Islet of Langerhans (tissue), 1 donor: Measurements from ENCODE around the gene GALNT15.

ENCODE experiments used
- FAIRE-seq: peaks from one replicate; lab custom pipeline; 2011; peaks lifted over from hg19 to GRCh38; lab: Jason Lieb, UNC

Gene GALNT15

DNA sequence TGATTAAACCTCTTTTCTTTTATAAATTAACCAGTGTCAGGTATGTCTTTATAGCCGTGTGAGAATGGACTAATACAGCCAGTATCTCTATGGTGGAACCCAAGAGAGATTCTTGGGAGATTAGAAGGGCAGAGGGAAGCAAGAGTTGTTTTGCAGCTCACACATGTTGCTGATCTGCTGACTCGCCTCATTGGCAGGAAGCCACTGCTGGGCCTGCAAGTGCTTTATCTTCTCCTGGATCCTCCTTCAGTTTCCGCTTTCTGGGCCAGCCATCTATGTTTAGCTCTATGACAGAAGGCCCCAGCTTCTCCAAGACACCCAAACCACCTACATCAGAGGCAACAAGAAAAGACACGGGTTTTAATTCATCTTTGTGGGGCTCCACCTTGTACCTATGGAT is 23.4 kb upstream of the GALNT15 start:
- no peak for FAIRE-seq

GRCh38 chr3:16168211-16168610 is 6.3 kb upstream of the GALNT15 start:
- FAIRE-seq, result no peak

DNA sequence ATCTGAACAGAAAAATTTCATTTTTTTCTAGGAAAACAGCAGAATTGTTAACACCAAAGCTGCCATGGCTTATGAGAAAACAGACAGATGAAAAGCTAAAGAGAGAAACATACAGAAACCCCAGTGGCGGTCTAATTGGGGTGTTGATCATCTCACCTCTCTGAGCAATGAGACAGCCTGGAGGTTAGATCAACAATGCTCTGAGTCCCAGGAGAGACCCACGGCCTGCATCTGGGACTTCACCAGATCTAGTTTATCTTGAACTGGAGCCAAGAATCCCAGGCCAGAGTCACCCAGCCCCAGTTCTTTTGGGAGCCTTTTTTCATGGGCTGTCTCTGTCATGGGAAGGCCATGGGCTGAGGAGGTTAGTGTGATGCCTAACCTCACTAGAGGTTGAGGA is 3.5 kb upstream of the GALNT15 start:
- FAIRE-seq, result no peak

- FAIRE-seq, result no peak
Observed at GRCh38 chr3:16171825-16172224, 2.7 kb upstream of the GALNT15 start.

- FAIRE-seq, result no peak
Observed at GRCh38 chr3:16173283-16174025, 1.0 kb upstream of the GALNT15 start.

GRCh38 chr3:16174026-16174355 is 489 bp upstream of the GALNT15 start:
- FAIRE-seq, result no peak

DNA sequence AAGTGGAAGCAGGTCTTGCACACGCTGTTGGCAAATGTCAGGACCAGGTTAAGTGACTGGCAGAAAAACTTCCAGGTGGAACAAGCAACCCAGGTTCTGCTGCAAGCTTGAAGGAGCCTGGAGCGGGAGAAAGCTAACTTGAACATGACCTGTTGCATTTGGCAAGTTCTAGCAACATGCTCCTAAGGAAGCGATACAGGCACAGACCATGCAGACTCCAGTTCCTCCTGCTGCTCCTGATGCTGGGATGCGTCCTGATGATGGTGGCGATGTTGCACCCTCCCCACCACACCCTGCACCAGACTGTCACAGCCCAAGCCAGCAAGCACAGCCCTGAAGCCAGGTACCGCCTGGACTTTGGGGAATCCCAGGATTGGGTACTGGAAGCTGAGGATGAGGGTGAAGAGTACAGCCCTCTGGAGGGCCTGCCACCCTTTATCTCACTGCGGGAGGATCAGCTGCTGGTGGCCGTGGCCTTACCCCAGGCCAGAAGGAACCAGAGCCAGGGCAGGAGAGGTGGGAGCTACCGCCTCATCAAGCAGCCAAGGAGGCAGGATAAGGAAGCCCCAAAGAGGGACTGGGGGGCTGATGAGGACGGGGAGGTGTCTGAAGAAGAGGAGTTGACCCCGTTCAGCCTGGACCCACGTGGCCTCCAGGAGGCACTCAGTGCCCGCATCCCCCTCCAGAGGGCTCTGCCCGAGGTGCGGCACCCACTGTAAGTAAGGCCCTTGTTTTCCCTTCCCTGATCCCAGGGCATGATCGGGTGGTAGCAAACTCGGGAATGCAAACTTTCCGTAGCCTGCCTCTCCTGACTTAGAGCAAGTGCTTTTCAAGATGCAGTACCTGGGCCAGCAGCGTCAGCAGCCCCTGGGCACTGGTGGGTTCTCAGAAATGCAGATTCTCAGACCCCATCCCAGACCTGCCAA is 759 bp downstream of the GALNT15 start:
- FAIRE-seq, result no peak

GRCh38 chr3:16176391-16177030 is 2.0 kb downstream of the GALNT15 start:
- no peak for FAIRE-seq

DNA sequence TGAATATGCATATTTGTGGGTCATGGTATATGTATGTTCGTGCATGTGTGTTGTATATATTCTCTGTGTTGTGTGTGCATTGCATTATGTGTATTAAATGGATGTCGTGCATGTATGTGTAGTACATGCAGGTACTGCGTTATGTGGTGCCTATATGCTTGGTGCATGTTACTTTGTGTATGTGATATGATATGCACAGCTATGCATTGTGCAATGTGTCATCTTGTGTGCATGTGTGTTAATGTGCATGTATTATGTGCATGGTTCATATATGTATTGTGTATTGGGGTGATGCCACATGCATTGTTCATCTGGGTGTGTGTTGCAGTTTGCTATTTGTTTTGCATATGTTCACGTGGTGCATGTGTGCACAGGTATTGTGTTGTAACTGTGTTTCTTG is 2.9 kb downstream of the GALNT15 start:
- no peak for FAIRE-seq

DNA sequence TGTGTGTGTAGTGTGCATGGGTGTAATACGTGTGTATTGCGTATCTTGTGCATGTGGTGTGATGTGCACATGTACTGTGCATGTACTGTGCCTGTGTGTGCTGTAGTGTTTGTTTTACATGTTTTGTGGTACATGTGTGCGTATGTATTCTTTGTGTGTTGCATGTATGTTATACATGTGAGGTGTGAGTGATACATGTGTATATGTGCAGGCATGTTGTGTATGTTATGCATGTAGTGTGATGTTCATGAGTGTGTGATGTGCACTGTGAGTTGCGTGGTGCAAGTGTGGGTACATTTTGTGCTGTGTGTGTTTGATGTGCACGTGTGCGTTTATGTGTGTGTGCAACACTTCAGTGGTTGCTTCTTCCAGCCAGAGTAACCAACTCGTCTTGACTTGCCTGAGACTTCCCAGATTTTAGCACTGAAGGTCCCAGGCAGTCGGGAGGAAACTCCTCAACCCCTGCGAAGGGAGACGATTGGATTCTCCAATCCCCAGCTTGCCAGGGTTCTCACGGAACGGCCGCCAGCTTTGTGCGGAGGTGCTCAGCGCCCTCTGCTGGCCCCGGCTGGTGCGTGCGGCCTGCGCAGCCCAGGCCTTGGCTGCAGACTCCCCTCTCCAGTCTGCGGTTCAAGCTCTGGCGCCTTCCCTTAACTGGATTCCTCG is 3.6 kb downstream of the GALNT15 start:
- no peak for FAIRE-seq

- no peak for FAIRE-seq
Observed at GRCh38 chr3:16178628-16178988, 4.1 kb downstream of the GALNT15 start.

DNA sequence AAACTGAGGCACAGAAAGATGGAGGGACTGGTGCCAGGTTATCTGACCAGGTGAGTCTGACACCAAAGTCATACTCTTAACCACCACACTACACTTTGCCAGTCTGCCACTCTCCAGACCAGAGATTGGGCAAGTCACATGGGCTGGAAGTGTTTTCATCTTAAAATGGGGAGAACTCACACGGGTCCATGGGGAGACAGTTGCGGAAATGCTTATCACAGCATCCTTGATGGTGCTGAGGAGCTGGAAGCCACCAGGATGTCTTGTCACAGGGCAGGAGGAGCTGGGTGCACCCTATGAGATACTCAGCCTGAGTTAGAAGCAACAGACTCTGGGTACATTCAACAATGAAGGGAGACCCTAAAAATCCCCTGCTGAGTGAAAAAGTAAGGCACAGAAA is 4.8 kb downstream of the GALNT15 start:
- no peak for FAIRE-seq

- FAIRE-seq, result no peak
Observed at GRCh38 chr3:16179771-16180736, 5.6 kb downstream of the GALNT15 start.

GRCh38 chr3:16180737-16181134 is 6.3 kb downstream of the GALNT15 start:
- no peak for FAIRE-seq

- no peak for FAIRE-seq
Observed at GRCh38 chr3:16181361-16181760, 6.9 kb downstream of the GALNT15 start.

DNA sequence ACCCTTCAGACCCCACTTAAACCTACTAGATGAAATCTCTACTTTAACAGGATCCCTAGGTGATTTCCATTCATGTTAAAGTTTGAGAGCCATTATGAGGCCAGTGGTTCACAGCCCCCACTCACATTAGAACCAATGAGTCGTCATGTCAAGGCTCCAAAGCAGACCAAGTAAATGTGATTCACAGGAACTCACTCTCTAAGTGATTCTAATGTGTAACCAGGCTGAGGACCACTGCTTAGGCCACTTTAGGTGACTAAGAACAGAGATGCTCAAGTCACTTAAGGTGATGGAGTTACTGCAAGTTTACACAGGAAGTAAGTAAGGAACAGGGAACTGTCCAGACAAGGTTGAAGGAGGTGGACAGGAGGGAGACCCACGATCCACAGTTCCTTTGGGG is 7.7 kb downstream of the GALNT15 start:
- FAIRE-seq, result no peak

GRCh38 chr3:16182612-16183011 is 8.1 kb downstream of the GALNT15 start:
- FAIRE-seq, result no peak

- FAIRE-seq, result no peak
Observed at GRCh38 chr3:16183082-16183481, 8.6 kb downstream of the GALNT15 start.

DNA sequence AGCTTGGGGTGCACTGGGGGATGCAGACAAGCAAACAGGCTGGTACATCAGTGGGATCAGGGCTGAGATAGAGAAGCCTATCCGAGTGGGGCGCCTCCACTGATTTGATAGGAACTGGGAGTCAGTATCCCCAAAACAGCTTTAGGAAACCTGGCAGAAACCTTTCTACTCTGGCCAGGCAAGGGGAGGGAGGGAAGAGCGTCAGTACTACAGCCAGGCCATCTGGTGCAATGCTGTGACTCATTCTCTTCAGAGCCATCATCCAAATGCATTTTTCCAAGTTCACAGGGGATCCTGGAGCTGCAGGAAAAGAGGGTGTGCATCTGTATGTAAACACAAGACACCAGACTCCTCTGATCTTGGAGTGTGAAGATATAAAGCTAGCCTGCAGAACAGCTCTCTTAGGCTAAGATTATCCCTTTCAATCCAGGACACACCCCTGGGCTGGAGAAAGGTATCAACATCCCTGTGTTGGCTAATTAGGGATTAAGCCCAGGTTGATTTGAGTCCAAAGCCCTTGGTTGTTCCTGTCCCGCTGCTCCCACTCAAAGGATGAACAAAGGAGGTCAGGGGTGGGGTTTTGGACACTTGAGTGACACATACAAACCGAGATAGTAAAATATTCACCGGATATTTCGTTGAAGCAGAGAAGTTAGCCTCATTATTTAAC is 9.3 kb downstream of the GALNT15 start:
- no peak for FAIRE-seq

- no peak for FAIRE-seq
Observed at GRCh38 chr3:16186086-16186485, 11.6 kb downstream of the GALNT15 start.

- no peak for FAIRE-seq
Observed at GRCh38 chr3:16186565-16186964, 12.1 kb downstream of the GALNT15 start.
